H9 (cell line): ENCODE measurements around the gene TIMM23. TPM values are rescaled to one million over a fixed set of nuclear protein-coding genes. Genes with fewer than 3 reads are reported as not detected.

Experiments
- DNase-seq: peaks from one replicate; pipeline ENCODE4 v3.0.0-alpha.2; 2017
- H2AFZ ChIP-seq: one replicate; pipeline ENCODE4 v1.6.1; 2013; ENCODE audit warnings: mild to moderate bottlenecking, low read length, control low read depth, moderate library complexity
- H2AK5ac ChIP-seq: 2 replicates; pipeline ENCODE4 v1.6.1; 2013; ENCODE audit warnings: low read length, control low read depth, mixed read lengths; ENCODE audit not compliant: insufficient read length
- H2BK120ac ChIP-seq: one replicate; pipeline ENCODE4 v1.6.1; 2013; ENCODE audit warnings: low read depth, mild to moderate bottlenecking, low read length, control low read depth, inconsistent platforms; ENCODE audit not compliant: poor library complexity, severe bottlenecking
- H2BK12ac ChIP-seq: 2 replicates; pipeline ENCODE4 v1.6.1; 2013; ENCODE audit warnings: low read length, control low read depth, mixed read lengths, low read depth; ENCODE audit not compliant: insufficient read length
- H2BK15ac ChIP-seq: 2 replicates; pipeline ENCODE4 v1.6.1; 2013; ENCODE audit warnings: low read depth, low read length, control low read depth
- H2BK20ac ChIP-seq: one replicate; pipeline ENCODE4 v1.6.1; 2013; ENCODE audit warnings: low read depth, mild to moderate bottlenecking, low read length, control low read depth, inconsistent platforms; ENCODE audit not compliant: poor library complexity, severe bottlenecking
- H2BK5ac ChIP-seq: 2 replicates; pipeline ENCODE4 v1.6.1; 2013; ENCODE audit warnings: low read length, control low read depth, mixed read lengths; ENCODE audit not compliant: insufficient read length
- H3K14ac ChIP-seq: 2 replicates; pipeline ENCODE4 v1.6.1; 2013; ENCODE audit warnings: low read length, control low read depth; ENCODE audit not compliant: insufficient read depth
- H3K18ac ChIP-seq: 2 replicates; pipeline ENCODE4 v1.6.1; 2013; ENCODE audit warnings: low read depth, mild to moderate bottlenecking, mixed read lengths, low read length, control low read depth; ENCODE audit not compliant: insufficient read length
- H3K23ac ChIP-seq: 2 replicates; pipeline ENCODE4 v1.6.1; 2013; ENCODE audit warnings: low read length, control low read depth, mixed read lengths, low read depth; ENCODE audit not compliant: insufficient read length
- H3K23me2 ChIP-seq: 2 replicates; pipeline ENCODE4 v1.6.1; 2013; ENCODE audit warnings: low read depth, mild to moderate bottlenecking, mixed read lengths, low read length, control low read depth; ENCODE audit not compliant: insufficient read length, poor library complexity, severe bottlenecking
- H3K27ac ChIP-seq: 2 replicates; pipeline ENCODE4 v1.5.1; 2013; ENCODE audit warnings: low read length, control low read depth, mixed read lengths, low read depth; ENCODE audit not compliant: insufficient read length
- H3K27me3 ChIP-seq: 2 replicates; pipeline ENCODE4 v1.6.1; 2013; ENCODE audit warnings: low read length, control low read depth, inconsistent platforms; ENCODE audit not compliant: insufficient read depth
- H3K4ac ChIP-seq: 2 replicates; pipeline ENCODE4 v1.6.1; 2013; ENCODE audit warnings: low read depth, mild to moderate bottlenecking, control low read depth, inconsistent platforms, low read length, moderate library complexity
- H3K4me1 ChIP-seq: 2 replicates; pipeline ENCODE4 v1.6.1; 2013; ENCODE audit warnings: low read length, control low read depth, inconsistent platforms; ENCODE audit not compliant: insufficient read depth
- H3K4me2 ChIP-seq: 2 replicates; pipeline ENCODE4 v1.6.1; 2013; ENCODE audit warnings: low read length, control low read depth, mixed read lengths; ENCODE audit not compliant: insufficient read length, insufficient read depth
- H3K56ac ChIP-seq: 2 replicates; pipeline ENCODE4 v1.6.1; 2013; ENCODE audit warnings: low read depth, mild to moderate bottlenecking, mixed read lengths, low read length, control low read depth; ENCODE audit not compliant: insufficient read length
- H3K79me1 ChIP-seq: 2 replicates; pipeline ENCODE4 v1.6.1; 2013; ENCODE audit warnings: low read depth, mild to moderate bottlenecking, moderate library complexity, low read length, control low read depth, inconsistent platforms; ENCODE audit not compliant: insufficient read depth, poor library complexity, severe bottlenecking
- H3K79me2 ChIP-seq: 2 replicates; pipeline ENCODE4 v1.6.1; 2013; ENCODE audit warnings: low read length, control low read depth, inconsistent platforms; ENCODE audit not compliant: insufficient read depth
- H3K9ac ChIP-seq: 2 replicates; pipeline ENCODE4 v1.6.1; 2013; ENCODE audit warnings: low read length, control low read depth, mixed read lengths; ENCODE audit not compliant: insufficient read length; ENCODE audit errors: extremely low read depth
- H3K9me3 ChIP-seq: one replicate; pipeline ENCODE4 v1.6.1; 2013; ENCODE audit warnings: low read depth, low read length, inconsistent platforms; ENCODE audit not compliant: control insufficient read depth
- H3T11ph ChIP-seq: one replicate; pipeline ENCODE4 v1.6.1; 2013; ENCODE audit warnings: mild to moderate bottlenecking, low read length, control low read depth, inconsistent platforms
- H4K20me1 ChIP-seq: one replicate; pipeline ENCODE4 v1.6.1; 2013; ENCODE audit not compliant: control insufficient read depth, insufficient read length, insufficient read depth
- H4K5ac ChIP-seq: 2 replicates; pipeline ENCODE4 v1.6.1; 2013; ENCODE audit warnings: low read depth, mild to moderate bottlenecking, mixed read lengths, low read length, control low read depth; ENCODE audit not compliant: insufficient read length
- H4K8ac ChIP-seq: replicated peaks from 2 replicates; pipeline ENCODE4 v1.6.1; 2013; ENCODE audit warnings: low read length, control low read depth, mixed read lengths, low read depth; ENCODE audit not compliant: insufficient read length
- H4K91ac ChIP-seq: 2 replicates; pipeline ENCODE4 v1.6.1; 2013; ENCODE audit warnings: low read depth, mild to moderate bottlenecking, moderate library complexity, mixed read lengths, low read length, control low read depth; ENCODE audit not compliant: insufficient read length
- H3K27ac Mint-ChIP-seq, 3 experiments: 2 replicates in 2 of 3; 3 replicates in 1 of 3; pipeline ENCODE4 v1.8.0; 2020 to 2021; ENCODE audit warnings: mixed read lengths in 3 of 3, mild to moderate bottlenecking in 1 of 3, moderate library complexity in 1 of 3
- H3K27me3 Mint-ChIP-seq: 2 replicates; pipeline ENCODE4 v1.8.0; 2021; ENCODE audit warnings: low read depth, mild to moderate bottlenecking, moderate library complexity, mixed read lengths
- H3K36me3 Mint-ChIP-seq, 3 experiments: 2 replicates in 2 of 3; 3 replicates in 1 of 3; pipeline ENCODE4 v1.8.0; 2020 to 2021; ENCODE audit warnings: low read depth in 3 of 3, mixed read lengths in 3 of 3; ENCODE audit not compliant: insufficient read depth in 1 of 3
- H3K4me1 Mint-ChIP-seq, 2 experiments: 2 replicates each; pipeline ENCODE4 v1.8.0; 2020; ENCODE audit warnings: mixed read lengths in 2 of 2
- H3K4me3 Mint-ChIP-seq, 2 experiments: 2 replicates in 1 of 2; 3 replicates in 1 of 2; pipeline ENCODE4 v1.8.0; 2020 to 2021; ENCODE audit warnings: mild to moderate bottlenecking in 2 of 2, mixed read lengths in 2 of 2, moderate library complexity in 1 of 2
- H3K9me3 Mint-ChIP-seq, 2 experiments: 2 replicates in 1 of 2; 3 replicates in 1 of 2; pipeline ENCODE4 v1.8.0; 2020; ENCODE audit warnings: mild to moderate bottlenecking in 2 of 2, mixed read lengths in 2 of 2, moderate library complexity in 1 of 2
- WGBS: extraction: QIAGEN DNeasy Blood & Tissue Kit; methylation state at CpG from one replicate; pipeline ENCODE4 v1.1.7; 2013; ENCODE audit warnings: missing lambda C conversion rate, low lambda C conversion rate, mixed read lengths; ENCODE audit not compliant: insufficient read length; ENCODE audit errors: extremely low coverage; 5-methylcytosine and 5-hydroxymethylcytosine counted together
- total RNA-seq: library from RNA; stranded (reverse); gene quantifications from 2 replicates; pipeline ENCODE4 v1.2.1, GENCODE V29; 2021
- TF ChIP-seq, protein P1 (sequence below): fragments of 200-600 bp; sonication (generic); conservative IDR thresholded peaks from 3 replicates; pipeline ENCODE4 v1.8.0; 2021; ENCODE audit warnings: antibody characterized with exemption, mild to moderate bottlenecking

Gene TIMM23
- total RNA-seq, 1 experiment from 2014 or later, result 105 TPM

DNA sequence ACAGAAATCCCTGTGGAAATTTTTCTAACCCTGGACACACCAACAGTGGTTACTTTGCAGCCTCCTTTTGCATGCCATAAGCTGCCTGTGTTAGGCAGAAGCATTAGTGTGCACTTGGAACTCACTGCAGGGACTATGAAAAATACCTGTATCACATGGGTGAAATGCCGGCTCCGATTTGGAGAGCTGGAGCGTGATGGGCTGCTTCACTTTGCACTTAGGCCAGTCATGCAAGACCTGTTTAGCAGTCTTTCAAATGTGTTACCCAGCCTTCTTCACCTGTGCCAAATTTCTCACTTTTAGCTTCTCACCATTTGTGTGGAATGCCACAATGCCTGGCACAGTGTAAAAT lies 46.9 kb downstream of the TIMM23 start:
- no peak overlapping the region for H2AFZ ChIP-seq
- H3K14ac ChIP-seq, result no peak overlapping the region
- no peak overlapping the region for H3K23ac ChIP-seq
- no peak overlapping the region for H3K56ac ChIP-seq
- no peak for DNase-seq
- H2BK12ac ChIP-seq, result no peak overlapping the region
- WGBS, result no CpG with 5 or more reads among the region's 3 CpGs
- H3K9me3 ChIP-seq, result no peaks in the 10 kb centered on the region
- TF ChIP-seq, protein P1, sequence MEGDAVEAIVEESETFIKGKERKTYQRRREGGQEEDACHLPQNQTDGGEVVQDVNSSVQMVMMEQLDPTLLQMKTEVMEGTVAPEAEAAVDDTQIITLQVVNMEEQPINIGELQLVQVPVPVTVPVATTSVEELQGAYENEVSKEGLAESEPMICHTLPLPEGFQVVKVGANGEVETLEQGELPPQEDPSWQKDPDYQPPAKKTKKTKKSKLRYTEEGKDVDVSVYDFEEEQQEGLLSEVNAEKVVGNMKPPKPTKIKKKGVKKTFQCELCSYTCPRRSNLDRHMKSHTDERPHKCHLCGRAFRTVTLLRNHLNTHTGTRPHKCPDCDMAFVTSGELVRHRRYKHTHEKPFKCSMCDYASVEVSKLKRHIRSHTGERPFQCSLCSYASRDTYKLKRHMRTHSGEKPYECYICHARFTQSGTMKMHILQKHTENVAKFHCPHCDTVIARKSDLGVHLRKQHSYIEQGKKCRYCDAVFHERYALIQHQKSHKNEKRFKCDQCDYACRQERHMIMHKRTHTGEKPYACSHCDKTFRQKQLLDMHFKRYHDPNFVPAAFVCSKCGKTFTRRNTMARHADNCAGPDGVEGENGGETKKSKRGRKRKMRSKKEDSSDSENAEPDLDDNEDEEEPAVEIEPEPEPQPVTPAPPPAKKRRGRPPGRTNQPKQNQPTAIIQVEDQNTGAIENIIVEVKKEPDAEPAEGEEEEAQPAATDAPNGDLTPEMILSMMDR, result no peak
- no peak overlapping the region for H2BK120ac ChIP-seq
- no peak overlapping the region for H2AK5ac ChIP-seq
- Mint-ChIP-seq H3K4me1 (peaks cover 20 to 30% of the 10 kb centered on the region in 2 experiments), H3K4me3 (no peak overlapping the region), H3K27ac (no peak overlapping the region), H3K9me3 (no peaks in the 10 kb centered on the region), H3K27me3 (no peaks in the 10 kb centered on the region), H3K36me3 (peaks cover 3 to 16% (median 9%) of the 10 kb centered on the region in 3 experiments; a peak in 6 of 7 replicates)
- H3K79me2 ChIP-seq, result peaks cover 6% of the 10 kb centered on the region; the same call in 1 of the 2 replicates
- no peak overlapping the region for H2BK5ac ChIP-seq
- no peaks in the 10 kb centered on the region for H4K20me1 ChIP-seq
- no peak overlapping the region for H3T11ph ChIP-seq
- H3K4me1 ChIP-seq, result no peaks in the 10 kb centered on the region; the same call in 1 of the 2 replicates
- H3K27ac ChIP-seq, result no peak overlapping the region
- no peak overlapping the region for H3K18ac ChIP-seq
- H3K27me3 ChIP-seq, result no peaks in the 10 kb centered on the region
- no peak overlapping the region for H3K4ac ChIP-seq
- H4K91ac ChIP-seq, result no peak overlapping the region
- no peaks in the 10 kb centered on the region for H3K23me2 ChIP-seq
- H3K9ac ChIP-seq, result no peak overlapping the region
- no peak overlapping the region for H4K5ac ChIP-seq
- no peak overlapping the region for H4K8ac ChIP-seq
- peaks cover 3% of the 10 kb centered on the region for H3K79me1 ChIP-seq
- no peak overlapping the region for H2BK15ac ChIP-seq
- H3K4me2 ChIP-seq, result no peak overlapping the region
- H2BK20ac ChIP-seq, result no peak overlapping the region
